Mucosa of descending colon (tissue), 3 donors: Measurements from ENCODE around the gene GRIPAP1. TPM values are rescaled to one million over a fixed set of nuclear protein-coding genes. Genes with fewer than 3 reads are reported as not detected.

Experiments used
- ATAC-seq: fragments of 200-7000 bp; cut with Tn5 transposase; one replicate; pipeline ENCODE4 v1.9.1; 2020; ENCODE audit warnings: mild to moderate bottlenecking, moderate library complexity
- DNase-seq, 3 donors: peaks; one replicate each; pipeline ENCODE4 v3.0.0-alpha.2; 2020
- H3K36me3 ChIP-seq: fragments of 200-600 bp; one replicate; pipeline ENCODE4 v1.8.0; 2021; ENCODE audit warnings: low read depth, mild to moderate bottlenecking
- H3K4me1 ChIP-seq: fragments of 200-600 bp; one replicate; pipeline ENCODE4 v1.8.0; 2021; ENCODE audit warnings: low read depth, mild to moderate bottlenecking
- H3K4me3 ChIP-seq: fragments of 200-600 bp; one replicate; pipeline ENCODE4 v1.8.0; 2021; ENCODE audit warnings: mild to moderate bottlenecking
- H3K9me3 ChIP-seq: fragments of 200-600 bp; one replicate; pipeline ENCODE4 v1.8.0; 2021; ENCODE audit warnings: mild to moderate bottlenecking
- intact Hi-C, 2 donors: fragments of 100-400 bp; cut with DNase I in 1 of 2; cut with micrococcal nuclease in 1 of 2; formaldehyde crosslinking; loops; one replicate each; pipeline versions ENCODE4 v1.11.0 to v1.11.1; 2022; cut with DNase I, micrococcal nuclease
- total RNA-seq, 3 donors: library from RNA; stranded (reverse); fragmentation: NEBNext Ultra II Directional in 2 of 3; extraction: Animal tissue kit (Norgen Biotek cat#: 25700) in 2 of 3; gene quantifications; one replicate each; pipeline versions ENCODE4 v1.2.1 to v1.2.4, GENCODE V29; 2021 to 2023
- TF ChIP-seq, protein P1 (sequence below): fragments of 200-600 bp; IDR thresholded peaks from one replicate; pipeline ENCODE4 v1.8.0; 2022; ENCODE audit warnings: antibody characterized with exemption, mild to moderate bottlenecking
- donor health status: DM: no; HTN: no; CAD: no; lungs with moderate emphysema.
- donor health status: DM: no; HTN: no; CAD: no.
- donor health status: DM: no; HTN: yes; CAD: no.

Gene GRIPAP1
- total RNA-seq, 3 donors from 2014 or later: 39.5 to 48.9 (median 47.5) TPM

DNA sequence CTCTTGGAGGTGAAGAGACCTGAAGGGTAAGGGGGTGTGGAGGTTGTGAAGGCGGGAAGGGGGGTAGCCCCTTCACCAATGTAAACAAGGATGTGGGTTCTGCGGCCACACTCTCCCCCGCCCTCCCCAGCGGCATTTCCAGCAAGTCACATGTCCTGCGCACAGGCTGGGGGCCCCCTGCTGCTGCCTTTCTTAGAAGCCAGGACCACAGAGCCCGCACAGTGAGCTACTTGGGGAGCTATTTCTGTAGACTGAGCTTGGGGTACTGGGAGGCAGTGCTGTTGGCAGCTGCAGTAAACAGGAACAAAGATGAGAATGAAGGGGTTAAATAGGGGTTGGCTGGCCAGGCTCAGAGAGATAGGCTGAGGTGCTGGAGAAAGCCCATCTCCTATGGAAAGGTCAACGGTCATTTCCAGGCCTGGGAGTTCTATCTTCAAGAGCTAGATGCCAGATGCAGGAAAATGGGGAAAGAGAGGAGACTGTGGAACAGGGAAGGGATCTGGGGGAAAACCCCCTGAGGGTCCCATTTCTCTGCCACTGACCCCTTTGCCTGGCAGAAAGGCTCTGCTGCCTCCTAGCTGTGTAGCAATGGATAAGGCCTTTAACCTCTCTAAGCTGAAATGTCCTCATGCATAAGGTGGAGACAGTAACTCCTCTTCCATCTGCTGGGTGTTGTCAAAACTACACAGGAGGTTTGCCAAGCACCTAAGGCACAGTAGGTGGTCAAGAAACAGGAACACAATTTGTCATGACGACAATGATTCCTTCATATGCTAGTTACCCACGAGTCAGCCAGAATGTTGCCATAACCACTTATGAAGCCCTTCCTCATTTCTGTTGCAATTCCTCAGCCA lies 64.8 kb downstream of the GRIPAP1 start:
- TF ChIP-seq, protein P1, sequence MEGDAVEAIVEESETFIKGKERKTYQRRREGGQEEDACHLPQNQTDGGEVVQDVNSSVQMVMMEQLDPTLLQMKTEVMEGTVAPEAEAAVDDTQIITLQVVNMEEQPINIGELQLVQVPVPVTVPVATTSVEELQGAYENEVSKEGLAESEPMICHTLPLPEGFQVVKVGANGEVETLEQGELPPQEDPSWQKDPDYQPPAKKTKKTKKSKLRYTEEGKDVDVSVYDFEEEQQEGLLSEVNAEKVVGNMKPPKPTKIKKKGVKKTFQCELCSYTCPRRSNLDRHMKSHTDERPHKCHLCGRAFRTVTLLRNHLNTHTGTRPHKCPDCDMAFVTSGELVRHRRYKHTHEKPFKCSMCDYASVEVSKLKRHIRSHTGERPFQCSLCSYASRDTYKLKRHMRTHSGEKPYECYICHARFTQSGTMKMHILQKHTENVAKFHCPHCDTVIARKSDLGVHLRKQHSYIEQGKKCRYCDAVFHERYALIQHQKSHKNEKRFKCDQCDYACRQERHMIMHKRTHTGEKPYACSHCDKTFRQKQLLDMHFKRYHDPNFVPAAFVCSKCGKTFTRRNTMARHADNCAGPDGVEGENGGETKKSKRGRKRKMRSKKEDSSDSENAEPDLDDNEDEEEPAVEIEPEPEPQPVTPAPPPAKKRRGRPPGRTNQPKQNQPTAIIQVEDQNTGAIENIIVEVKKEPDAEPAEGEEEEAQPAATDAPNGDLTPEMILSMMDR: no peak
- Histone ChIP-seq H3K4me1 (no peaks in the 10 kb centered on the region), H3K4me3 (no peak overlapping the region), H3K9me3 (no peaks in the 10 kb centered on the region), H3K36me3 (no peaks in the 10 kb centered on the region)
- ATAC-seq: peak; percentile 80
- intact Hi-C loops: no loop called here
- DNase-seq: peak; percentile 65 to 94 (median 75)

GRCh38 chrX:48936429-48937053 lies 65.5 kb downstream of the GRIPAP1 start:
- DNase-seq (no peak), ATAC-seq (no peak)
- Histone ChIP-seq H3K9me3 (no peaks in the 10 kb centered on the region), H3K4me3 (no peak overlapping the region), H3K4me1 (no peaks in the 10 kb centered on the region), H3K36me3 (no peaks in the 10 kb centered on the region)
- intact Hi-C loops: no loop called here
- TF ChIP-seq, protein P1: no peak

- Histone ChIP-seq H3K4me1 (no peaks in the 10 kb centered on the region), H3K36me3 (no peaks in the 10 kb centered on the region), H3K4me3 (no peak overlapping the region), H3K9me3 (no peaks in the 10 kb centered on the region)
- DNase-seq: no peak
- TF ChIP-seq, protein P1: no peak
- intact Hi-C loops: no loop called here
- no peak for ATAC-seq
Observed at GRCh38 chrX:48935301-48935670, 66.8 kb downstream of the GRIPAP1 start.

DNA sequence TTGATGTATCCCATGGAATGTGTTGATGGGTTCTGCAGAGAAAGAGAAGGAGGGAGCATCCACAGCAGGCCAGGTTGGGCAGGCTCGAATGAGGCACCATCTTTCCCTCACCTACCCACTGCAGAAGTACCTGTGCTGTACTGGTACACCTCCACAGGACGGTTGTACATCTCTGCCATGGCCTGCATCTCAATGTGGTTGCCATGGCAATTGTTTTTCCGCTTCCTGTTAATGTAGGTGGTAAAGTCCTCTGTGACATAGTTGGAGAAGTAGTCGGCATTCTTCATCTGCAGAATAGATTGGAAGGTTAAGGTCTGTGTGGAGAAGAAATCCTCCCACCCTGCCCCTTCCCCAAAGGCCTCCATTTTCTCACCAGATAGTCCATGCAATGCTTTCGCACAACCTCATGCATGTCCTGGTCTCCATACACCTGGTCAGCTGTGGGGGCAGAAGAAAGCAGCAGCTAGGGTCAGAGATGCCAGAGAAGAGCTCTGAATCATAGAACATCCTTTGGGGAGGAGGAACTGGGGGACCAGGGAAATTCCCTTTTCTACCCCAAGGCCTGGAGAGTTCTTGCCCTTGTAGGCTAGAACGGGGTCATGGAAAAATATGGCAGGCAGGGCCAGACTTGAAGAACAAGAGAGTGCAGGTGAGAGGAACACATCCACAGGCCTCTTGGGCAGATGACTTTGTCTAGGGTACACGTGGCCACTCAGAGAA lies 67.3 kb downstream of the GRIPAP1 start:
- no peaks in the 10 kb centered on the region for H3K36me3 ChIP-seq
- TF ChIP-seq, protein P1: no peak
- DNase-seq: no peak
- intact Hi-C loops: no loop called here
- H3K4me1 ChIP-seq: no peaks in the 10 kb centered on the region
- no peaks in the 10 kb centered on the region for H3K9me3 ChIP-seq
- H3K4me3 ChIP-seq: no peak overlapping the region
- ATAC-seq: no peak

DNA sequence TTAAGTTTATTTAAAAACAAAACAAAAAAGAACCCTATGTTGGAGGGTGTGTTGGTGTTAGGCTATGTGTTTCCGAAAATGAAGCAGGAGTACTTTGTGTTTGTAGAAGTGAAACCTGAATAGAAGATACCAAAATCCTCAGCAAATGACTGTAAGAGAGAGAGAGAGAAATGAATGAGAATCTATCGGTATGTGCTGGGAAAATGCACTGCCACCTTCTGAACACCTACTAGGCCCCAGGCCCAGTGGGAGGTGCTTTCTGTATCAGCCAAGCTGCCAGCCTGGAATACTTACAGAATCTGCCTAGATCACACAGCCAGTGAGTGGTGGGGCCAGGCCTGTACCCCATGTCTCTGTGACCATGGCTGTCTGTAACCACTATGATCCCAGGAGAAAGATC lies 68.3 kb downstream of the GRIPAP1 start:
- H3K9me3 ChIP-seq: no peaks in the 10 kb centered on the region
- TF ChIP-seq, protein P1: no peak
- ATAC-seq (no peak), DNase-seq (no peak)
- no peak overlapping the region for H3K4me3 ChIP-seq
- no peaks in the 10 kb centered on the region for H3K4me1 ChIP-seq
- no peaks in the 10 kb centered on the region for H3K36me3 ChIP-seq
- intact Hi-C loops: no loop called here
